Stimulated activated CD8-positive, alpha-beta memory T cell treated with anti-CD3 and anti-CD28 coated beads, Interleukin-15, amount 100 ng/mL, for 24 hours (primary cell): Measurements from ENCODE around the gene GLT1D1.
"Not testable (repeated sequence)": the region's sequence is repeated elsewhere in the genome, so short reads cannot be mapped to it uniquely, and the experiment has no call there.

Experiments
- DNase-seq: peaks from one replicate; pipeline ENCODE4 v3.0.0-alpha.2; 2020; ENCODE audit warnings: low read depth

GLT1D1 gene

GRCh38 chr12:128852885-128853599, at the start of gene GLT1D1:
Gene GLT1D1, plus strand, starts transcription at chr12:128853478. Its CDS starts 104 bp downstream, at chr12:128853582.
- no peak for DNase-seq

- DNase-seq, result no peak
Measured at GRCh38 chr12:128803788-128804187, 49.5 kb upstream of the GLT1D1 start.

GRCh38 chr12:128804762-128805161, 48.5 kb upstream of the GLT1D1 start:
- DNase-seq, result no peak

GRCh38 chr12:128805406-128805805, 47.9 kb upstream of the GLT1D1 start:
- not testable (repeated sequence) for DNase-seq

GRCh38 chr12:128806573-128806972, 46.7 kb upstream of the GLT1D1 start:
- no peak for DNase-seq

GRCh38 chr12:128807161-128807724, 46.0 kb upstream of the GLT1D1 start:
- no peak for DNase-seq

- DNase-seq, result no peak
Measured at GRCh38 chr12:128808651-128809050, 44.6 kb upstream of the GLT1D1 start.

- no peak for DNase-seq
Measured at GRCh38 chr12:128810182-128811127, 42.8 kb upstream of the GLT1D1 start.

- no peak for DNase-seq
Measured at GRCh38 chr12:128811806-128812205, 41.5 kb upstream of the GLT1D1 start.

- DNase-seq, result no peak
Measured at GRCh38 chr12:128813392-128813791, 39.9 kb upstream of the GLT1D1 start.

GRCh38 chr12:128813883-128814282, 39.4 kb upstream of the GLT1D1 start:
- DNase-seq, result no peak

- DNase-seq, result no peak
Measured at GRCh38 chr12:128814411-128815261, 38.6 kb upstream of the GLT1D1 start.

GRCh38 chr12:128815779-128816642, 37.3 kb upstream of the GLT1D1 start:
- DNase-seq, result no peak

- no peak for DNase-seq
Measured at GRCh38 chr12:128816643-128816920, 36.7 kb upstream of the GLT1D1 start.

GRCh38 chr12:128817111-128818015, 35.9 kb upstream of the GLT1D1 start:
- no peak for DNase-seq

- no peak for DNase-seq
Measured at GRCh38 chr12:128818065-128819022, 34.9 kb upstream of the GLT1D1 start.

GRCh38 chr12:128819293-128820144, 33.8 kb upstream of the GLT1D1 start:
- DNase-seq, result no peak

- DNase-seq, result no peak
Measured at GRCh38 chr12:128820253-128820652, 33.0 kb upstream of the GLT1D1 start.
